Immature natural killer cell (primary cell): ENCODE results near the gene COL6A3. TPM values are rescaled to one million over a fixed set of nuclear protein-coding genes. Genes with fewer than 3 reads are reported as not detected.
"Not testable (repeated sequence)": the region's sequence is repeated elsewhere in the genome, so short reads cannot be mapped to it uniquely, and the experiment has no call there.

Experiments
- DNase-seq, 3 donors: peaks; one replicate each; pipeline ENCODE4 v3.0.0; 2022; ENCODE audit warnings: mixed read lengths in 1 of 3
- H3K27ac Mint-ChIP-seq, 6 donors: one replicate each; pipeline ENCODE4 v1.8.0; 2020; ENCODE audit warnings: mixed read lengths in 6 of 6, mild to moderate bottlenecking in 5 of 6, inconsistent platforms in 4 of 6, moderate library complexity in 3 of 6
- H3K27me3 Mint-ChIP-seq, 3 donors: one replicate each; pipeline ENCODE4 v1.8.0; 2020 to 2021; ENCODE audit warnings: low read depth in 3 of 3, mild to moderate bottlenecking in 3 of 3, mixed read lengths in 3 of 3, moderate library complexity in 3 of 3, inconsistent platforms in 1 of 3
- H3K36me3 Mint-ChIP-seq, 3 donors: one replicate each; pipeline ENCODE4 v1.8.0; 2020; ENCODE audit warnings: mixed read lengths in 3 of 3, inconsistent platforms in 2 of 3, mild to moderate bottlenecking in 2 of 3
- H3K4me1 Mint-ChIP-seq, 2 donors: one replicate each; pipeline ENCODE4 v1.8.0; 2020; ENCODE audit warnings: inconsistent platforms in 2 of 2, mild to moderate bottlenecking in 2 of 2, mixed read lengths in 2 of 2, moderate library complexity in 1 of 2
- H3K4me3 Mint-ChIP-seq, 5 donors: one replicate each; pipeline ENCODE4 v1.8.0; 2020; ENCODE audit warnings: mild to moderate bottlenecking in 5 of 5, mixed read lengths in 5 of 5, inconsistent platforms in 3 of 5, moderate library complexity in 3 of 5
- H3K9me3 Mint-ChIP-seq, 6 donors: one replicate each; pipeline ENCODE4 v1.8.0; 2020; ENCODE audit warnings: mild to moderate bottlenecking in 6 of 6, mixed read lengths in 6 of 6, inconsistent platforms in 4 of 6, moderate library complexity in 3 of 6
- polyA plus RNA-seq, 3 donors: library from polyadenylated mRNA; unstranded; fragments of 300-500 nt; fragmentation: Illumina TruSeq; gene quantifications; one replicate each; pipeline ENCODE4 v1.2.3, GENCODE V29; 2021

The COL6A3 gene
- polyA plus RNA-seq, 3 donors from 2014 or later, result 0.04 TPM; not detected in 2

GRCh38 chr2:237374284-237375060, 39.5 kb downstream of the COL6A3 start:
- no peak overlapping the region for H3K4me3 Mint-ChIP-seq
- no peak for DNase-seq

GRCh38 chr2:237371856-237372255, 42.1 kb downstream of the COL6A3 start:
- no peak overlapping the region for H3K27ac Mint-ChIP-seq
- H3K36me3 Mint-ChIP-seq, result no peaks in the 10 kb centered on the region
- peaks cover 2 to 3% (median 2%) of the 10 kb centered on the region in 3 donors for H3K27me3 Mint-ChIP-seq
- no peaks in the 10 kb centered on the region for H3K4me1 Mint-ChIP-seq
- no peak for DNase-seq
- no peaks in the 10 kb centered on the region for H3K9me3 Mint-ChIP-seq
- H3K4me3 Mint-ChIP-seq, result no peak overlapping the region

More at GRCh38 chr2:237374284-237375060, 39.5 kb downstream of the COL6A3 start:
- peaks cover 0 to 2% (median 0%) of the 10 kb centered on the region in 6 donors for H3K9me3 Mint-ChIP-seq
- H3K27ac Mint-ChIP-seq, result no peak overlapping the region
- no peaks in the 10 kb centered on the region for H3K4me1 Mint-ChIP-seq
- H3K36me3 Mint-ChIP-seq, result no peaks in the 10 kb centered on the region
- peaks cover 2 to 3% (median 2%) of the 10 kb centered on the region in 3 donors for H3K27me3 Mint-ChIP-seq

GRCh38 chr2:237365671-237366070, 48.3 kb downstream of the COL6A3 start:
- Mint-ChIP-seq H3K9me3 (no peaks in the 10 kb centered on the region), H3K4me3 (no peak overlapping the region), H3K27ac (no peak overlapping the region), H3K27me3 (peaks cover 0 to 11% (median 2%) of the 10 kb centered on the region in 3 donors), H3K36me3 (no peaks in the 10 kb centered on the region), H3K4me1 (no peaks in the 10 kb centered on the region)
- DNase-seq, result no peak

GRCh38 chr2:237364655-237365054, 49.3 kb downstream of the COL6A3 start:
- no peaks in the 10 kb centered on the region for H3K4me1 Mint-ChIP-seq
- H3K9me3 Mint-ChIP-seq, result no peaks in the 10 kb centered on the region
- peaks cover 0 to 12% (median 2%) of the 10 kb centered on the region in 3 donors for H3K27me3 Mint-ChIP-seq
- H3K27ac Mint-ChIP-seq, result no peak overlapping the region
- no peak overlapping the region for H3K4me3 Mint-ChIP-seq
- H3K36me3 Mint-ChIP-seq, result no peaks in the 10 kb centered on the region
- DNase-seq, result no peak

GRCh38 chr2:237361194-237362004, 52.6 kb downstream of the COL6A3 start:
- Mint-ChIP-seq H3K9me3 (no peaks in the 10 kb centered on the region), H3K36me3 (no peaks in the 10 kb centered on the region), H3K27me3 (peaks cover 1 to 12% (median 2%) of the 10 kb centered on the region in 3 donors), H3K27ac (no peak overlapping the region), H3K4me3 (no peak overlapping the region), H3K4me1 (no peaks in the 10 kb centered on the region)
- no peak for DNase-seq

GRCh38 chr2:237359894-237360780, 53.8 kb downstream of the COL6A3 start:
- Mint-ChIP-seq H3K27me3 (peaks cover 2 to 11% (median 3%) of the 10 kb centered on the region in 3 donors), H3K9me3 (no peaks in the 10 kb centered on the region), H3K27ac (no peak overlapping the region), H3K36me3 (no peaks in the 10 kb centered on the region), H3K4me1 (no peaks in the 10 kb centered on the region), H3K4me3 (no peak overlapping the region)
- no peak for DNase-seq

GRCh38 chr2:237359518-237359840, 54.5 kb downstream of the COL6A3 start:
- Mint-ChIP-seq H3K27ac (no peak overlapping the region), H3K27me3 (peaks cover 3 to 4% (median 3%) of the 10 kb centered on the region in 3 donors), H3K4me3 (no peak overlapping the region), H3K9me3 (no peaks in the 10 kb centered on the region), H3K36me3 (no peaks in the 10 kb centered on the region), H3K4me1 (no peaks in the 10 kb centered on the region)
- no peak for DNase-seq

- peaks cover 2 to 9% (median 3%) of the 10 kb centered on the region in 3 donors for H3K27me3 Mint-ChIP-seq
- H3K27ac Mint-ChIP-seq, result no peak overlapping the region
- no peaks in the 10 kb centered on the region for H3K4me1 Mint-ChIP-seq
Observed at GRCh38 chr2:237358721-237359517, 55.0 kb downstream of the COL6A3 start.

GRCh38 chr2:237355701-237356100, 58.3 kb downstream of the COL6A3 start:
- Mint-ChIP-seq H3K4me1 (no peaks in the 10 kb centered on the region), H3K27me3 (peaks cover 2 to 7% (median 3%) of the 10 kb centered on the region in 3 donors), H3K27ac (no peak overlapping the region), H3K36me3 (no peaks in the 10 kb centered on the region), H3K9me3 (no peaks in the 10 kb centered on the region), H3K4me3 (no peak overlapping the region)
- DNase-seq, result no peak

More at GRCh38 chr2:237358721-237359517, 55.0 kb downstream of the COL6A3 start:
- DNase-seq, result no peak
- Mint-ChIP-seq H3K36me3 (no peaks in the 10 kb centered on the region), H3K9me3 (no peaks in the 10 kb centered on the region), H3K4me3 (no peak overlapping the region)

- Mint-ChIP-seq H3K4me3 (no peak overlapping the region), H3K4me1 (no peaks in the 10 kb centered on the region), H3K36me3 (no peaks in the 10 kb centered on the region), H3K9me3 (no peaks in the 10 kb centered on the region), H3K27ac (no peak overlapping the region), H3K27me3 (peaks cover 2 to 7% (median 3%) of the 10 kb centered on the region in 3 donors)
- DNase-seq, result no peak
Observed at GRCh38 chr2:237354892-237355291, 59.1 kb downstream of the COL6A3 start.

- not testable (repeated sequence) for H3K9me3 Mint-ChIP-seq, H3K4me3 Mint-ChIP-seq, DNase-seq, H3K4me1 Mint-ChIP-seq, H3K27ac Mint-ChIP-seq, H3K36me3 Mint-ChIP-seq, H3K27me3 Mint-ChIP-seq
Observed at GRCh38 chr2:237354172-237354571, 59.8 kb downstream of the COL6A3 start.

- Mint-ChIP-seq H3K27ac (no peak overlapping the region), H3K9me3 (no peaks in the 10 kb centered on the region), H3K4me1 (no peaks in the 10 kb centered on the region), H3K27me3 (peaks cover 2 to 5% (median 3%) of the 10 kb centered on the region in 3 donors), H3K4me3 (no peak overlapping the region), H3K36me3 (no peaks in the 10 kb centered on the region)
- no peak for DNase-seq
Observed at GRCh38 chr2:237353215-237353614, 60.7 kb downstream of the COL6A3 start.

- no peak overlapping the region for H3K4me3 Mint-ChIP-seq
- no peak overlapping the region for H3K27ac Mint-ChIP-seq
Observed at GRCh38 chr2:237352279-237352845, 61.6 kb downstream of the COL6A3 start.

More at GRCh38 chr2:237352279-237352845, 61.6 kb downstream of the COL6A3 start:
- H3K4me1 Mint-ChIP-seq, result no peaks in the 10 kb centered on the region
- DNase-seq, result no peak
- H3K27me3 Mint-ChIP-seq, result peaks cover 2 to 5% (median 2%) of the 10 kb centered on the region in 3 donors
- no peaks in the 10 kb centered on the region for H3K9me3 Mint-ChIP-seq
- no peaks in the 10 kb centered on the region for H3K36me3 Mint-ChIP-seq
